HPDE6-E6E7 (cell line): ENCODE results near the gene MMP8.

Source experiments
- DNase-seq: peaks from one replicate; pipeline ENCODE4 v3.0.0; 2011; ENCODE audit warnings: missing footprints; ENCODE audit errors: extremely low spot score

The MMP8 gene

DNA sequence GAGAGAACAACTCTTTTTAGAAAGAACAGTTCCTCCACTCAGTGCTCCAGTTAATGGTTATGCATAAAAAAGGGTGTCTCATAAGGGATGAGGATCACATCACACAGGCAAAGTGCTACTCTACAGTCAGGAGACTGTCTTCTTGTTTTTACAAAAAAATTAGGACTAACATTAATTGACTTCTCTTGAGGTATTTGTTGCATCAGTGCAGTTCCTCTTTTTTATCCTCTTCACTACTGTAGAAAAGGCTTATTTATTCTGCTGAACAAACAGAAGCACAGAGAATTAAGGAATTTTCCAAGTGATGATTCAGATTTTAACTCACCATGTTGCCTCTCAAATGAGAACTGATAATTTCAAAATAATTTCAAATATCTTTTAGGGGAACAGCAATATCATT is 1.9 kb downstream of the MMP8 start:
- DNase-seq = no peak

- DNase-seq = no peak
Measured at GRCh38 chr11:102719620-102720277, 5.0 kb downstream of the MMP8 start.

- no peak for DNase-seq
Measured at GRCh38 chr11:102717280-102717679, 7.5 kb downstream of the MMP8 start.

DNA sequence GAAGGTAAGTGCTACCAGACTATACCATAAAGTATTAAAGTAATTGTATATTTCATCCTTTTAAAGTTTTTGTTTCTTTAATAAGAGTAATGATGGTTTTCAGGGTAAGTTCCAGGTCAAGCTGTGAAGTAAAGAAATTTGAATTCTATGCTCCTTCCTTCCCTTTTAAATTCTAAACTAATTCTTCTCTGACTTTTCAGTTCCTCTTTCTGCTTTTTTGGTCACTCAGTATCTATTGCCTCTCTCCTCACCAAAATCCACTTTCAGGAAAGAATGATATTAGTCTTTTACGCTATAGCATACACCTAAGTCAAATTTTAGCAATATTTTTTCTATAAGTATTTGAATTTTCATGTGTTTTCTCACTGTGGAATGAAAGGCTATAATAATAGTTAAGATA is 8.2 kb downstream of the MMP8 start:
- DNase-seq = no peak

GRCh38 chr11:102712137-102712536 is 12.6 kb downstream of the MMP8 start:
- DNase-seq = no peak

DNA sequence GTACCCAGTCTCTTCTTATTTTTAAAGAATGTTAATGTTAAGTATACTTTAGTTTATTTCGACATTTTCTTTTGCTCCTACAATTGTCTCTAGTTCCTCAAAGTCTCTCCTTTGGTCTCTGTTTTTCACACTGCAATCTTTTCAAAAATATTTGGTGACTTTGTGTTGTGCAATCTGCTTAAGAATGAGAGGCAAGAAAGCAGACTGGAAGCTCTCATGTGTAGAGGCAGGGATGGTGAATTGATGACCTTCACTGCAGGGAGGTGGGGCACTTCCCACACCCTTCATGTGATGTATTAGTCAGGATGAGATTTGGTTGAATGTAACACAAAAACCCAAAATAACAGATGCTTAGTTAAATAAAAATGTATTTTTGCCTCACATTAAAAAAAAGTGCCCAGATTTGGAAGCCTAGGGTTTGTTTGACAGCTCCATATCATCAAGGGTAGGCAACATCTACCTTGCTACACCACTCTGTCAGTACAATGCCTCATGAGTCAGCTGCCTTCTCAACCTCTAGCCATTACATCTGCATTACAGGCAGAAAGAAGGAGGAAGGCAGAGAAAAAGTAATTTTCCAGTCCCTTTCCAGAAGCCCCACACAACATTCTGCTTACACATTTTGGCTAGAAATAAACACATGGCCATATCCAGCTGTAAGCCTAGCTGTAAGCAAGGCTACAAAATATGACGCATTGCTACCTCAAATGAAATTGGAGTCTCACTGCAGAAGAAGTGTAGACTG is 15.4 kb downstream of the MMP8 start:
- peak; percentile 17 for DNase-seq

GRCh38 chr11:102708654-102709053 is 16.1 kb downstream of the MMP8 start:
- DNase-seq = no peak

DNA sequence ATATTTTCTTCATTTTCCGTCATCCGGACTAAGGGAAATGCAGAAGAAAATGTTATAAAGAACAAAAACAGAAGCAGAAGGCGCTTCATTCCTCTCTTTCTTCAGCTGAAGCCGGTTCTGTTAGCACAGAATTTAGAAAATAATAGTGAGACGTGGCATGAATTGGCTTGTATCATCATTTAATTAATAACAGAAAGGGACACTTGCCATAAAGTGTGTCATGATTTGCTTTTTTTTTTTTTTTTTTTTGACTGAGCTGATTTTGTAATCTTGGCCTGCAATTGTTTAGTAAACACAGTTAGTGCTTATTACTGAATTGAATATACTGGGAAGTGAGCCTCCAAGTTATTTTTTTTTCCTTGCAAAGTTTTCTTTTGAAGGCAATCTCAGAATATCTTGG is 19.1 kb downstream of the MMP8 start, which contains the start of gene MMP27:
Gene MMP27, minus strand, starts transcription at position 144 of the 400 bp plus-strand sequence. Its CDS starts 55 bp downstream, at position 89.
- DNase-seq = no peak

- no peak for DNase-seq
Measured at GRCh38 chr11:102704841-102705240, 19.9 kb downstream of the MMP8 start.

GRCh38 chr11:102703826-102704493 is 20.8 kb downstream of the MMP8 start:
- DNase-seq = no peak

GRCh38 chr11:102695201-102695600 is 29.6 kb downstream of the MMP8 start:
- no peak for DNase-seq

DNA sequence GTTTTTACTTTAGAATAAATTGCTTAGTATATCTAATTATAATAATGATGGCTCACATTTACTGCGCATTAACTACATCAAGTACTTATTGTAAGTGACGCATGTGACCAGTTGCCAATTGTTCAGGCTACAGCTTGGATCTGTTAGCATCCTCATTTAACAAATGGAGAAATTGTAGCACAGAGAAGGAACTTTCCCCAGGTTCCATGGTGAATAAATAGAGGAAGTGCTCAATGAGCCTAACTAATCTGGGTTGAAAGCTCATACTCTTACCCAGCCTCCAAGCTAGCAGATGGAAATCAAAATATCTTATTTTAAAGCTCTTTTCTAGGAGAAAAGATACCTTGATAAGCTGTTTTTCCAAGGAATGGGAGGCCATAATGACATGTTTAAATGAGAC is 39.0 kb downstream of the MMP8 start:
- DNase-seq = no peak

GRCh38 chr11:102685338-102685737 is 39.4 kb downstream of the MMP8 start:
- peak; percentile 27 for DNase-seq

- no peak for DNase-seq
Measured at GRCh38 chr11:102683277-102683676, 41.5 kb downstream of the MMP8 start.

- no peak for DNase-seq
Measured at GRCh38 chr11:102680945-102681344, 43.8 kb downstream of the MMP8 start.

- no peak for DNase-seq
Measured at GRCh38 chr11:102678022-102678421, 46.7 kb downstream of the MMP8 start.

DNA sequence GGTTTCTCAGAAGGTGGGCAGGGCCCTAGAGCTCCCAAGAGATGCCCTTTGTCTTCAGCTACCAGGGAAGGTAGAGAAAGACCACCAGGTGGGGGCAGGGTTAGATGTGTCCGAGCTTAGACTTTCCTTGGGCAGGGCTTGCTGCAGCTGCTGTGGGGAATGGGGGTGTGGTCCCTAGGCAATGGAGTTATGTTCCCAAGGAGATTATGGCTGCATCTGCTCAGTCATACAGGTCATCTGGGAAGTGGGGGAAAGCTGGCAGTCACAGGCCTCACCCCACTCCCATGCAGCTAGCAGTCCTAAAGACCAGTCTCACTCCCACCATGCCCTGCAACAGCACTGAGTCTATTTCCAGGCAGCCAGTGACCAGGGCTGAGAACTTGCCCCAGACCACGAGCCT is 48.7 kb downstream of the MMP8 start:
- DNase-seq = no peak

GRCh38 chr11:102669664-102670063 is 55.1 kb downstream of the MMP8 start:
- DNase-seq = no peak

GRCh38 chr11:102666331-102666957 is 58.3 kb downstream of the MMP8 start:
- peak; percentile 46 for DNase-seq

DNA sequence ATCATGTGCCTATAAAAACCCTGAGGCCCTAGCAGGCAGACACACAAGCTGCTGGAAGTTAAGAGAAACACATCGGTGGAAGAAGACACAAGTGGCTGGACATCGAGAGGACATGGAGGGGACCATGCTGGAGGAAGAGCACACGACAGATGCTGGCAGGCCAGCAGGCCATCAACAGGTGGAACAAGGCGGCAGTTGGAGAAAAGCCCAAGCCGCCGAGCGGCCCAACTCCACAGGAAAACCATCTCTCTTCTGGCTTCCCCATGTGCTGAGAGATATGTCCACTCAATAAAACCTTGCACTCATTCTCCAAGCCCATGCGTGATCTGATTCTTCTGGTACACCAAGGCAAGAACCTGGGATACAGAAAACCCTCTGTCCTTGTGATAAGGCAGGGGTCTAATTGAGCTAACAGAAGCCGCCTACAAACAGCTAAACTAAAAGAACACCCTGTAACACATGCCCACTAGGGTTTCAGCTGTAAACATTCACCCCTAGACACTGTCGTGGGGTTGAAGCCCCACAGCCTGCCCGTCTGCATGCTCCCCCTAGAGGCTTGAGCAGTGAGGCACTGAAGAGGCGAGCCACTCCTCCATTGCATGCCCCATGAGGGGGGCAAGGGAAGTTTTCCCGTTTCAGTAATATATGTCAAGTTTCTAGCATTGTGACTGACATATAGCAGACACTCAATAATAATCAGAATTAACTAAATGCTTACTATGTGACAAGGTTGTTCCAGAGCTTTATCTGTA is 60.6 kb downstream of the MMP8 start:
- no peak for DNase-seq

- no peak for DNase-seq
Measured at GRCh38 chr11:102662607-102663006, 62.1 kb downstream of the MMP8 start.
